Activated gamma-delta T cell treated with Interleukin-2 at 50 U/mL for 16 hours (primary cell): Measurements from ENCODE around the gene ARHGAP25.

ENCODE experiments used
- DNase-seq: peaks from one replicate; pipeline ENCODE4 v3.0.0-alpha.2; 2020

The ARHGAP25 gene

GRCh38 chr2:68719912-68720311, 14.7 kb upstream of the ARHGAP25 start:
- DNase-seq = no peak

- DNase-seq = no peak
Observed at GRCh38 chr2:68720665-68721064, 13.9 kb upstream of the ARHGAP25 start.

GRCh38 chr2:68721482-68722101, 13.0 kb upstream of the ARHGAP25 start:
- no peak for DNase-seq

- DNase-seq = no peak
Observed at GRCh38 chr2:68722712-68723111, 11.9 kb upstream of the ARHGAP25 start.

- no peak for DNase-seq
Observed at GRCh38 chr2:68723181-68723580, 11.4 kb upstream of the ARHGAP25 start.

GRCh38 chr2:68726100-68726499, 8.5 kb upstream of the ARHGAP25 start:
- DNase-seq = no peak

GRCh38 chr2:68726608-68727367, 7.8 kb upstream of the ARHGAP25 start:
- DNase-seq = peak; percentile 78

GRCh38 chr2:68727683-68728375, 6.8 kb upstream of the ARHGAP25 start:
- no peak for DNase-seq

GRCh38 chr2:68730828-68731227, 3.8 kb upstream of the ARHGAP25 start:
- DNase-seq = no peak

GRCh38 chr2:68732036-68732932, 2.3 kb upstream of the ARHGAP25 start:
- DNase-seq = no peak

GRCh38 chr2:68733365-68733764, 1.2 kb upstream of the ARHGAP25 start:
- DNase-seq = no peak

- DNase-seq = no peak
Observed at GRCh38 chr2:68734176-68734575, 435 bp upstream of the ARHGAP25 start.

- no peak for DNase-seq
Observed at GRCh38 chr2:68736086-68736485, 1.5 kb downstream of the ARHGAP25 start.

GRCh38 chr2:68737711-68738110, 3.1 kb downstream of the ARHGAP25 start:
- no peak for DNase-seq

- no peak for DNase-seq
Observed at GRCh38 chr2:68738906-68739594, 4.4 kb downstream of the ARHGAP25 start.

GRCh38 chr2:68739595-68740399, 5.2 kb downstream of the ARHGAP25 start:
- DNase-seq = no peak

GRCh38 chr2:68740400-68740914, 5.8 kb downstream of the ARHGAP25 start:
- no peak for DNase-seq

- DNase-seq = no peak
Observed at GRCh38 chr2:68741238-68741637, 6.6 kb downstream of the ARHGAP25 start.

- no peak for DNase-seq
Observed at GRCh38 chr2:68741805-68742306, 7.2 kb downstream of the ARHGAP25 start.

- no peak for DNase-seq
Observed at GRCh38 chr2:68742626-68743415, 8.2 kb downstream of the ARHGAP25 start.
